ENCODE data around the gene HLA-DOB.
A peak's percentile ranks its signal among the peaks of the same experiment; 100 is the strongest.

HLA-DOB gene

GRCh38 chr6:32843331-32843978, 26.7 kb upstream of the HLA-DOB start:
- DNase-seq: no peak

GRCh38 chr6:32842690-32843089, 25.9 kb upstream of the HLA-DOB start:
- no peak for DNase-seq

DNA sequence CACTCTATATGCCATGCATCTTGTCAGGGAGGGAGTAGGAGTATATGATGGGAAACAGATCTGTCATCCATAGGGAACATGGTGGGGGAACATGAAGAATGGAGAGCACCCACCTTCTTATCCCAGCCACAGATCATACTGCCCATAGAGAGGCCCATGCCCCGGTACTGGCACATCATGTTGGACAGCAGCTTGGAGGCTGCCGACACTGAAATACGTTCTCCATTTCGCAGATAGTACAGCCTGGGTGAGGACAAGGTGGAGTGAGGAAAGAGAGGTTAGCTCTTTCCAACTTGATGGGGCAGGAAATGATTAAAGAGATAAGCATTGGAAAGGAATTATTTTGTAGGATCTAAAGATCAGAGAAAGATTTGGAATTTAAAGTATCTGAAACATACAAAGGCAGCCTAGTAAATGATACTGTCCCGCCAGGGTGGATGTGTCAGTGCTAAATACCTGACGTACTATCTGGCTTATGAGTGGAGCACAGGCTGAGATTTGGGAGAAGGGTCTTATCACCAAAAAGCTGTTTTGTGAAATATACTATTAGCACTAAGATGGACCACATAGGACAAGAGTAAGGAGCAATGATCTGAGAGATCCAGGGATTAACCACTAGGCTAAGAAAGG, 25.3 kb upstream of the HLA-DOB start:
- no peak for DNase-seq

DNA sequence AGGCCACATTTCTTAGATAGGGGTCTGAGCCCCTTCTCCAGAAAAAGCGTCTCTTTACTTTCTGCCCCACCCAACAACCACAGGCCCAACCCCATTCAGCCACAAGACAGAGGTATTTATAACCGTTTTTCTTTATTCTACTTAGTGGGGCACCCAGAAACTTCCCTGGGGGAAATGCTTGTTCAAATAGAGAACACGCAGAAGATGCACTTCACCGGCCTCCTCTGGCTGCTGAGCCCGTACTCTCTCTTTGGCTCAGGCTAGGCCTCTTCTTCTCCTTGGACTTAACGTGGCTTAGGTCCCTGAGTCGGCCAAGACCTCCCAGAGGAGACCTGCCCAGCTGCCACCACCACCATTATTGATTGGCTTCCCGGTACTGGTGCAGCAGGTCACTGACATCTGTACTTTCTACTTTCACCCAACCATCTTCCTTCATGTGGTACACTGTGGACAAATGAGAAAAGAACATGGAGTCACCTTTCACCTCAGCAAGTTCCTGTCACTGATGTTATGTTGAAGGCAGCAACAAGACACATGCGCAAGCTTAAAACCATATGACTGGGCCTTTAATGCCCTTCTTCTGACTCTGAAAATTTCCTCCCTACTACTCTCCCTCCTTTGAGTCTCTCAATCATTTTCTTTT, 23.9 kb upstream of the HLA-DOB start:
- no peak for DNase-seq

DNA sequence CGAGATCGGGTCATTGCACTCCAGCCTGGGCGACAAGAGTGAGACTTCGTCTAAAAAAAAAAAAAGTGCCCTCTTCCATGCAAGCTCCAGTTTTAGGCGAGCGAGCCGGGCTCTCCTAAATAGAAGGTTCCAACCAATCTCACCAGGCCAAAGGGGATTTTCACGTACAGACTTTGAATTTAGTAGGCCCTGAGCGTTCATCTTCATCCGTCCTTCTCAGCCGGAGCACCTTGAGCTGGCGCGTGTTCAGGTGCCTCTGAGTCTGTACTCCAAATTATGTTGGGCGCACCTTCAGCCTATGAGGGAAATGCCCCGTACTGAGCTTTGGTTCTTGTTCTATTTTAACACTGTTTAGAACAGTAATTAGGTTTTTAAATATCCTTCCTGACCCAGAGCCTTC, 22.6 kb upstream of the HLA-DOB start:
- DNase-seq: no peak

DNA sequence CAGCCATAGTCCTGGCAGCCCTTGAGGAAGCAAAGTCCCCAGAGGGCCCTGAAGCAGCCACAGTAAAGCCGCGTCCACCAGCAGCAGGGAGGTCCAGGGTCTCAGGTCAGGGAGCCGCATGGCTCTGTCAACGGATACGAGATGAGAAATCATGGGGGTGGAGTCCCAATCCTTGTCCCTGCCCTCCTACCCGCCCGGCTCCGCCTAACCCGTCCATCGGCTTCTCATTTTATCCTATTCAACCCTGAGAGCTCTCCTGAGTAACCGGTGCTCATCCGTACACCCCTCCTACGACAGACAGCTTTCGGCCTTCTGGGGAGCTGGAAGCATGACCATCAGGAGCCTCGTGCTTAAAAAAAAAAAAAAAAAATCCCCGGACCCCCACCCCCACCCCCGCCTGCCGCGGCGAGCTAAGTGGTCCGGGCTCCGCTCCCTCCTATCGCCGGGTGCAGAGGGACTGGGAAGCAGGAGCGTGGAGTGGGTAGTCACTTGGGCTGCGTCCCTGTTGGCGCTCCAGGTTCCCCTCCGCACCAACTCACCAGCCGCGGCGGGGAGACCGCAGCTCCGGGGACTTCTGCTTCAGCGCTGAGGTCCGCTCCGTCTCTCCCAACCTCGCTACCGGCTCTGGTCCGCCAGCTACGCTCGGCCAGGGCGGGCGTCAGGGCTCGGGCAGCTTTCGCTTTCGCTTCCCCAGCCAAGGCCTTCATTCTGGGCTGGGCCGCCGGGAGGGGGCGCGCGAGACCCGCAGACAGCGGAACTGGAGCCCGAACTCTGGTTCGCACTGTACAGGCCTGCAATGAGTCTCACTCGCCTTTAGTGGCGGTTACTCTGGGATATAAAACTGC, 21.5 kb upstream of the HLA-DOB start, which contains the start of gene TAP2:
TAP2 (minus strand) TSS at position 626 of the 845 bp plus-strand sequence; CDS start at position 120, 506 bp downstream.
- peak; percentile 99 for DNase-seq

DNA sequence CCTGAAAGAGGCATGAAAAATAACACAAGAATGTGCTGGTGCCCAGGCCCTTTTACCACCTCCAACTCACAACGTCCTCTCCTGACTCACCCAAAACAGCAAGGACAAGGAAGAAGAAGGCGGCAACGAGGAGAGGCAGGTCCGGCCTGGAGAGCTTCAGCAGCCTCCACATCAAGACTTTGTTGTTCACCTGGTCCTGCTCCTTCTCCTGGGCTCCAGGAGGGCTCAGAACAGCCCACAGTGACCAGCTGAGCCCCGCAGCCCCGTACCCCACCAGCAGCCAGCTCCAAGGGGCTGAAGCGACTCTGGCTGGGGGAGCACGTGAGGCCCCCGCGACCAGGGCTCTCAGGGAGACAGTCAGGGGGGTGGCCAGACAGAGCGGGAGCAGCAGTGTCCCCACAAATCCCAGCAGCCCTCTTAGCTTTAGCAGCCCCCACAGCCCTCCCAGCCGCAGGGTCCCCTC, 20.9 kb upstream of the HLA-DOB start:
- DNase-seq: no peak

- no peak for DNase-seq
Measured at GRCh38 chr6:32836873-32837272, 20.1 kb upstream of the HLA-DOB start.

GRCh38 chr6:32835167-32835893, 18.5 kb upstream of the HLA-DOB start:
- no peak for DNase-seq

- DNase-seq: no peak
Measured at GRCh38 chr6:32833664-32834063, 16.9 kb upstream of the HLA-DOB start.

DNA sequence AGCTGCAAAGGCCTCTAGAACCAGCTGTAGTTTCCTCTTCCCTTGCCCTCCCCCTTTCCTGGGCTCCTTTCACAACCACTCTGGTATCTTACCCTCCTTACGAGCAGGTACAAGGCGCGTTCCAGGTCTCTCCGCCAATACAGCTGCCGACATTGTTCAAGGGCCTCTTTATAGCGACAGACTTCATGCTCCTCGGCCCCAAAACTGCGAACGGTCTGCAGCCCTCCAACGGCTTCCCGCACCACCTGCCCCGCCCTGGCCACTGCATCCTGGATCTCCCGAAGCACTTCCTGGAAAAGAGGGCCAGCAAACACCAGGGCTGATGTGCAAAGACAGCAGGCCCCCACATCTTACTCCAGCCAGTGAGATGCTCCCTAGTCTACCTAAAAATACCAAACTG, 15.7 kb upstream of the HLA-DOB start:
- DNase-seq: no peak

DNA sequence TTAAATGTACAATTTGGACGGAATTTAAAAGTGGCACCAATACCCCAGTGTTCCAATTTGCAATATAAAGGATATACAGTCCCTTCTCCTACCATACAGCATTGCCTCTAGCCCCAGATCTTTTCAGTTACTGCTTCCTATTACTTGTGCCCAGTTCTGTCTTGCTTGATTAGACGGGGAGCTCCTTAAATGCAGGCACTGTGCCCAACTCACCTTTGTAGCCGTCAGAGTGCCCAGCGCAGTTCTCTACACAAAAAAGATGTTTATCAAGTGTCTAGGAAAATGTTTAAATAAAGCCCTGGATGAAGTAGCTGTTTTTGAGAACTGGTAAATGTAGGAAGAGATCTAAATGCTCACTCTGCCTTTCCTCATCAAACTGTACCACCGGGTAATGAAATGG, 14.1 kb upstream of the HLA-DOB start:
- DNase-seq: no peak

DNA sequence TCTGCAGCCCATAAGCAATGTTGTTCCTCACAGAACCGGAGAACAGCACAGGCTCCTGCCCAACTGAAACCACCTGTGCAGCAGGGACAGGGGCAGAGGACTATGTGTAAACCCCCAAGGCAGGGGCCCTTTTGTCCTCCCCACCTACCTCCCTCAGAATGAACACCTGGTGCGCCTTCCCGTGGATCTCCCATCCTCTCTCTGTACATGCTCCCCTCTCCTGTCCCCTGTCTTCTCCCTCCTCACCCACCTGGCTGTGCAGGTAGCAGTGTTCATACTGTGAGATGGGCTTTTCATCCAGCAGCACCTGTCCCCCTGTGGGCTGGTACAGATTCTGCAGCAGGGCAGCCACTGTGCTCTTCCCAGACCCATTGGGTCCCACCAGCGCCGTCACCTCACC, 13.2 kb upstream of the HLA-DOB start:
- no peak for DNase-seq

DNA sequence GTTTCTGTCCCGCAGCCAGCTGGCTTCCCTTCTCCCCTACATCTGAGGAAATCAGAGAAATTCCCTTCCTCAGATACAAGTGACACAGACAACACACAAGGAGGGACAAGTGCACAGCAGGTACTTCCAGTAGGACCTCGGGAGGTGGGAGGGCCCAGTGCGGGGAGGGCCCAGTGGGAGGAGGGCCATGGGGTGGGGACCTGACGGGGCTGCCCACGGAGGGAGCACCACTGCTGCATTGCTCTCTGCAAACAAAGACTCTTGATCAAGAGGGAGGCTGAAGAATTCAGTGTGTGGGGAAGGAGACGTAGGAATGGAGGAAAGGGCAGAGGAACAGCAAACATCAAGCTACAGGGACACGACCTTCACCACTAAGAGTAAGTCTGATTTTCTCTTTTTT, 12.7 kb upstream of the HLA-DOB start:
- no peak for DNase-seq

GRCh38 chr6:32827025-32827424, 10.2 kb upstream of the HLA-DOB start:
- no peak for DNase-seq

DNA sequence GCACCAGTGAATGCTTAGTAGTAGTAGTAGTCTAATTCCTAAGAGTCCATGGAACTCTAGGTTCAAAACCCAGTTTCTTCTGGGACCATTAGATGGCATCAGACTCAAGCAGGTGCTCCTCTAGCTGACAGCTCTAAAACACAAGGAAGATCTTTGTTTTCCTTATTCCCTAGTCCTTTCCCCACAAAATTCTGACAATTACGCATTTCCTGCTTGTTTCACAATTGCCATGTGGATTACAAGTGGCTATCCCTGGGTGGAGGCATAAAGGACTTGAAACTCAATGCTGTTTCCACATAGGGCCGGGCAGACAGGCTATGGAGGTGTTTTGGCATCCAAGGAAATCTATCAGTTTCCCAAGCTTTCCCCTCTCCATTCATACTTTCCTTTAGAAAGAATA, 9.2 kb upstream of the HLA-DOB start:
- DNase-seq: no peak

DNA sequence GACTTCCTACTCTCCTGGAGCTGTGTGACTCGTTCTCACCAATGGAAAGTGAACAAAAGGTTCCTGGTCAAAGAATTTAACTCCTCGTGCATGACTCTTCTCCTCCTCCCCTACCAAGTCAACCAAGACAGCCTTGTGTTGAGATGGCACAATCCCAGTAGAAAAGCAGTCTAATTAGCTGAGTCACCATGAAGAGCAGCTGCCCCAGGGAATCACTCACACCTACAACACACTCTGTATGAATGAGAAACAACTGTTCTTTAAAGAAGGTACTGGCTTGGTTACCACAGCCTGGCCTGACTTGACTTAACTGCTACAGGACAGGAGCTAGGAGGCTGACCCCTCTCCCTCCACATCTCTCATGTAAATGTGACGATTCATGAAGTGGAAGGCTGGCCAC, 2.9 kb upstream of the HLA-DOB start:
- DNase-seq: no peak

DNA sequence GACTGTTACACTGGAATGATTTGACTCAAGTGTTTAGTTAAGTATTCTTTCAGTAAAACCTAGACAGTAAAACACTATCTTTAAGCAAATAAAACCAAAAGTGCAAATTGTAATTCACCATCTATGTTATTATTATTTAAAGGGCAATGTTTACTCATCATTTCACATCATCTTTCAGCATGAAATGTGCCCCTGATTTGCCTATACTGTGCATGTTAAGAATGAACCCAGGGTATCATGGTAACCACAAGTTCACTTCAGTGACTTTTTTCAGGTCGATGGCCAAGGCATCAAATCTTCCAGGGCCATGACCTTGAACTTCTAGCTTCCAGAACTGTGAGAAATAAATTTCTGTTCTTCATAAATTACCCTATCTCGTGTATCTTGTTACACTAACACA, 2.1 kb upstream of the HLA-DOB start:
- DNase-seq: no peak

- DNase-seq: no peak
Measured at GRCh38 chr6:32815996-32816395, 806 bp downstream of the HLA-DOB start.

- no peak for DNase-seq
Measured at GRCh38 chr6:32815115-32815514, 1.7 kb downstream of the HLA-DOB start.

- no peak for DNase-seq
Measured at GRCh38 chr6:32814145-32814544, 2.7 kb downstream of the HLA-DOB start.

- no peak for DNase-seq
Measured at GRCh38 chr6:32809171-32809570, 7.6 kb downstream of the HLA-DOB start.

Measured in right forelimb (tissue), 1 donor.